HG03469 (cell line): ENCODE data around the gene ZNF678.
A peak's percentile ranks its signal among the peaks of the same experiment; 100 is the strongest.
"Not testable (repeated sequence)": the region's sequence is repeated elsewhere in the genome, so short reads cannot be mapped to it uniquely, and the experiment has no call there.

Experiments used
- ATAC-seq: cut with Tn5 transposase; IDR thresholded peaks from one replicate; pipeline ENCODE4 v1.9.1; 2021; ENCODE audit warnings: mild to moderate bottlenecking, moderate library complexity, moderate number of reproducible peaks; ENCODE audit not compliant: unreplicated experiment

Gene ZNF678

GRCh38 chr1:227709451-227709850 lies 146.1 kb downstream of the ZNF678 start:
- no peak for ATAC-seq

- ATAC-seq = not testable (repeated sequence)
These were observed 147.1 kb downstream of the ZNF678 start for GRCh38 chr1:227710474-227710873.

- ATAC-seq = peak; percentile 81
These were observed 149.3 kb downstream of the ZNF678 start for GRCh38 chr1:227712648-227713047.

GRCh38 chr1:227718932-227719331 lies 155.6 kb downstream of the ZNF678 start:
- no peak for ATAC-seq

- no peak for ATAC-seq
These were observed 160.1 kb downstream of the ZNF678 start for GRCh38 chr1:227723474-227723873.

- no peak for ATAC-seq
These were observed 161.7 kb downstream of the ZNF678 start for GRCh38 chr1:227725046-227725445.

- no peak for ATAC-seq
These were observed 163.0 kb downstream of the ZNF678 start for GRCh38 chr1:227726318-227726717.
